Prostate gland (tissue), 2 donors: Measurements from ENCODE around the gene DOCK4. TPM values are rescaled to one million over a fixed set of nuclear protein-coding genes. Genes with fewer than 3 reads are reported as not detected.
A peak's percentile ranks its signal among the peaks of the same experiment; 100 is the strongest.
"Not testable (repeated sequence)": the region's sequence is repeated elsewhere in the genome, so short reads cannot be mapped to it uniquely, and the experiment has no call there.

ENCODE experiments used
- DNase-seq: peaks from one replicate; pipeline ENCODE4 v3.0.0-alpha.2; 2019; ENCODE audit warnings: low spot score
- H3K27ac ChIP-seq, 2 donors: fragments of 200-600 bp; sonication (generic); 2 replicates each; pipeline ENCODE4 v1.5.1; 2017 to 2019
- H3K27me3 ChIP-seq: fragments of 200-600 bp; sonication (generic); replicated peaks from 2 replicates; pipeline ENCODE4 v1.5.1; 2019; ENCODE audit not compliant: insufficient read depth
- H3K36me3 ChIP-seq, 2 donors: fragments of 200-600 bp; sonication (generic); 1 replicate in 1 of 2; 2 replicates in 1 of 2; pipeline versions ENCODE4 v1.5.1 to v1.8.1; 2017 to 2019
- H3K4me1 ChIP-seq: fragments of 200-600 bp; sonication (generic); replicated peaks from 2 replicates; pipeline ENCODE4 v1.5.1; 2019
- H3K4me3 ChIP-seq, 2 donors: fragments of 200-600 bp; sonication (generic); 2 replicates each; pipeline ENCODE4 v1.5.1; 2017 to 2019
- H3K9me3 ChIP-seq: fragments of 200-600 bp; sonication (generic); 2 replicates; pipeline ENCODE4 v1.5.1; 2017
- CTCF ChIP-seq, 4 experiments: fragments of 200-600 bp in 2 of 4; fragments of 450-650 bp in 2 of 4; sonication (generic) in 2 of 4; IDR thresholded peaks; 1 replicate in 3 of 4; 2 replicates in 1 of 4; pipeline ENCODE4 v1.5.1; 2016 to 2019; ENCODE audit warnings: antibody characterized with exemption in 4 of 4, mild to moderate bottlenecking in 2 of 4, moderate library complexity in 2 of 4
- POLR2A ChIP-seq: fragments of 450-650 bp; IDR thresholded peaks from one replicate; pipeline ENCODE4 v1.6.1; 2016; ENCODE audit warnings: antibody characterized with exemption, mild to moderate bottlenecking
- POLR2AphosphoS5 ChIP-seq: sonication (generic); formaldehyde crosslinking; IDR thresholded peaks from one replicate; pipeline ENCODE4 v1.6.1; 2017; ENCODE audit warnings: antibody characterized with exemption
- WGBS: methylation state at CpG from one replicate; pipeline ENCODE4 v1.1.5; 2018; 5-methylcytosine and 5-hydroxymethylcytosine counted together
- intact Hi-C: fragments of 100-400 bp; cut with DNase I; formaldehyde crosslinking; loops from one replicate; pipeline ENCODE4 v1.14.2; 2022
- total RNA-seq, 2 donors: library from RNA; depleted of rRNA; stranded (reverse); fragments of >200 nt; gene quantifications; one replicate each; pipeline ENCODE4 v1.1.0, GENCODE V29; 2016

The DOCK4 gene
- total RNA-seq, 2 donors from 2014 or later, result 21.8 to 37.4 TPM

- DNase-seq, result no peak
- intact Hi-C loops, result no loop called here
- Histone ChIP-seq H3K36me3 (no peaks in the 10 kb centered on the region), H3K4me1 (no peaks in the 10 kb centered on the region), H3K4me3 (no peak overlapping the region), H3K9me3 (no peaks in the 10 kb centered on the region), H3K27me3 (no peaks in the 10 kb centered on the region), H3K27ac (no peak overlapping the region)
- TF ChIP-seq CTCF (IDR thresholded peaks at IDR 0.05), result no peak
- no peak for TF ChIP-seq POLR2A
- TF ChIP-seq POLR2AphosphoS5, result no peak
- WGBS, result 88% methylated on average over 5 of the region's 5 CpGs
These were observed 295.5 kb downstream of the DOCK4 start for GRCh38 chr7:111910656-111911055.

GRCh38 chr7:111908673-111909072 lies 297.5 kb downstream of the DOCK4 start:
- H3K27me3 ChIP-seq, DNase-seq, H3K9me3 ChIP-seq, H3K36me3 ChIP-seq, H3K4me3 ChIP-seq, H3K4me1 ChIP-seq, intact Hi-C loops, H3K27ac ChIP-seq: not testable (repeated sequence)
- 95% methylated on average over 3 of the region's 3 CpGs for WGBS
- TF ChIP-seq POLR2AphosphoS5, result peak; percentile 29

- intact Hi-C loops, result no loop called here
- WGBS, result 84% methylated on average over 2 of the region's 2 CpGs
- DNase-seq, result no peak
- no peaks in the 10 kb centered on the region for H3K4me1 ChIP-seq
- TF ChIP-seq CTCF (IDR thresholded peaks at IDR 0.05), result no peak
- TF ChIP-seq POLR2AphosphoS5, result no peak
- no peak for TF ChIP-seq POLR2A
- no peaks in the 10 kb centered on the region for H3K27me3 ChIP-seq
- H3K4me3 ChIP-seq, result no peak overlapping the region
- no peaks in the 10 kb centered on the region for H3K36me3 ChIP-seq
- no peak overlapping the region for H3K27ac ChIP-seq
- no peaks in the 10 kb centered on the region for H3K9me3 ChIP-seq
These were observed 302.4 kb downstream of the DOCK4 start for GRCh38 chr7:111903797-111904196.

GRCh38 chr7:111903016-111903415 lies 303.2 kb downstream of the DOCK4 start:
- H3K9me3 ChIP-seq, result no peaks in the 10 kb centered on the region
- intact Hi-C loops, result no loop called here

GRCh38 chr7:111900283-111900682 lies 305.9 kb downstream of the DOCK4 start:
- Histone ChIP-seq H3K9me3 (no peaks in the 10 kb centered on the region), H3K4me1 (no peaks in the 10 kb centered on the region), H3K27me3 (no peaks in the 10 kb centered on the region), H3K4me3 (no peak overlapping the region), H3K36me3 (no peaks in the 10 kb centered on the region), H3K27ac (no peak overlapping the region)
- intact Hi-C loops, result no loop called here
- DNase-seq, result no peak
- TF ChIP-seq CTCF (IDR thresholded peaks at IDR 0.05), result no peak
- no peak for TF ChIP-seq POLR2AphosphoS5
- no peak for TF ChIP-seq POLR2A
- 97% methylated on average over 7 of the region's 7 CpGs for WGBS

More at GRCh38 chr7:111903016-111903415, 303.2 kb downstream of the DOCK4 start:
- TF ChIP-seq CTCF (IDR thresholded peaks at IDR 0.05) (no peak), POLR2AphosphoS5 (no peak), POLR2A (no peak)
- WGBS, result 96% methylated on average over 1 of the region's 1 CpG
- H3K27me3 ChIP-seq, result no peaks in the 10 kb centered on the region
- H3K4me1 ChIP-seq, result no peaks in the 10 kb centered on the region
- H3K27ac ChIP-seq, result no peak overlapping the region
- no peak for DNase-seq
- no peak overlapping the region for H3K4me3 ChIP-seq
- no peaks in the 10 kb centered on the region for H3K36me3 ChIP-seq
